GM12873 (cell line): ENCODE data around the gene CERK.

ENCODE experiments used
- TF ChIP-seq, protein P1 (sequence below): IDR thresholded peaks from 2 replicates; pipeline ENCODE4 v1.5.1; 2012; ENCODE audit warnings: low read depth, mild to moderate bottlenecking, moderate library complexity, low read length, control low read depth; ENCODE audit not compliant: insufficient read depth; ENCODE audit errors: missing control alignments

The CERK gene

DNA sequence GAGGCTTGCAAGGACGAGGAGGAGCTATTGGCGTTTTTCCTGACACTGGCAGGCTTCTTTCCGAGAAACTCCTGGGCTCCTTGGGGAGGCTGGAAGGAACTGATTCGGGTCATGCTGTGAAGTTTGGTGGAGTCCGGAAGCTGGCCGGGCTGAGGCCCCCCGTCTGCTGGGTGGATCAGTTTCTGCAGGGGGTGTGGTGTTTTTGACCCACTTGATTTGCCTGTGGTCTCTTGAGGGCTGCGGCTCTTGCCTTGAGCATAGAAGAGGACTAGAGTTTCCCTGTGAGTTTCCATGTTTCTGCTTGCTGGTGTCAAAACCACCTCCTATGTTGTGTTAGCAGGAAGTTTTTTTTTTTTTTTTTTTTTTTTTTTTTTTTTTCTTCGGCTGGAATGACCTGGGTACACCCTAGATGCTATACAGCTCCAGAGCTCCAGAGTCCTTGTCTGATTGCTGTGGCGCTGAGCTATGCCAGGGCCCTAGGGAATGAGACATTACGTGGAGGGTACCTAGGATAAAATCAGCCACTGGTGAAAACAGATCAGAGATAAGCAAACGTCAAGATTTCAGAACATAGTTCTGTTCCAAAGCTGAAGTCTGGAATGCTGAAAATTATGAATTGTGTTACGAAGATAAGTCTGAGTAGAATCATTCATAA, 25.1 kb upstream of the CERK start:
- TF ChIP-seq, protein P1, sequence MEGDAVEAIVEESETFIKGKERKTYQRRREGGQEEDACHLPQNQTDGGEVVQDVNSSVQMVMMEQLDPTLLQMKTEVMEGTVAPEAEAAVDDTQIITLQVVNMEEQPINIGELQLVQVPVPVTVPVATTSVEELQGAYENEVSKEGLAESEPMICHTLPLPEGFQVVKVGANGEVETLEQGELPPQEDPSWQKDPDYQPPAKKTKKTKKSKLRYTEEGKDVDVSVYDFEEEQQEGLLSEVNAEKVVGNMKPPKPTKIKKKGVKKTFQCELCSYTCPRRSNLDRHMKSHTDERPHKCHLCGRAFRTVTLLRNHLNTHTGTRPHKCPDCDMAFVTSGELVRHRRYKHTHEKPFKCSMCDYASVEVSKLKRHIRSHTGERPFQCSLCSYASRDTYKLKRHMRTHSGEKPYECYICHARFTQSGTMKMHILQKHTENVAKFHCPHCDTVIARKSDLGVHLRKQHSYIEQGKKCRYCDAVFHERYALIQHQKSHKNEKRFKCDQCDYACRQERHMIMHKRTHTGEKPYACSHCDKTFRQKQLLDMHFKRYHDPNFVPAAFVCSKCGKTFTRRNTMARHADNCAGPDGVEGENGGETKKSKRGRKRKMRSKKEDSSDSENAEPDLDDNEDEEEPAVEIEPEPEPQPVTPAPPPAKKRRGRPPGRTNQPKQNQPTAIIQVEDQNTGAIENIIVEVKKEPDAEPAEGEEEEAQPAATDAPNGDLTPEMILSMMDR, result no peak

DNA sequence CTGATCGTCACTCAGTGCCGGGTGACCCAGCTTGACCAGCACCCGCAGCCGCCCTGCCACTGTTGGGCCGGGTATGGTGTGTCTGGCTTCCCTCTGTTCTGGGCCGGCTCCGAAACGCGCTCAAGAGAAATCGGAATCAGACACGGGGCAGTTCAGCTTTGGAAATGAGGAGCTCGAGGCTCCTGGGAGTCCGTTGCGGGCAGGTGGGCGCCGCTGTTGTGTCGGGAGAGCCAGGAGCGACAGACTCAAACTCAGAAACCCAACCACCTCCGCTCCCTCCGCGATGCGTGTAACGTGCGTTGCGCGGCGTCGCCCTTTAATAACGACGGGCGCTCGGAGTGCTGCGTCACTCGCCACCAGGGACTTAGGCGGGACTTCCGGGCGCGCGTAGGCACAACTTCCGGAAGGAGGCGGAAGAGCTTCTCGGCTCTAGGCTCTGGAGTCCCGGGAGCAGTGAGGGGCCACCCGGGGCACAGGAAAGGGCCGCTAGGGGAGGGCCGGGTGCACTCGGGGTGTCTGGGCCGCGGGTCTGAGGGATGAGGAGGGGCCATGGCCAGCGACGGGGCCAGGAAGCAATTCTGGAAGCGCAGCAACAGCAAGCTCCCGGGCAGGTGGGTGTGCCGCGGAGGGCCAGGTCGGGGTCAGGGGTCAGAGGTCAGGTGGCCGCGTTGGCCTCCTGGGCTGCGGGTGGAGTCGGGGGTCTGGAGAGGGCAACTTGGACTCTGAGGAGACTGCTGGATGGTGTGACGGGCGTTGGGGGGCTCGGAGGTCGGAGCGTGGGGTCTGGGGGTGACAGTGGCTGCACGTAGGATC, 24.4 kb upstream of the CERK start, which contains the start of gene TBC1D22A:
Gene TBC1D22A (plus strand): TSS at position 413 of the 813 bp plus-strand sequence. CDS start 137 bp downstream, at position 550.
- TF ChIP-seq, protein P1, result no peak

DNA sequence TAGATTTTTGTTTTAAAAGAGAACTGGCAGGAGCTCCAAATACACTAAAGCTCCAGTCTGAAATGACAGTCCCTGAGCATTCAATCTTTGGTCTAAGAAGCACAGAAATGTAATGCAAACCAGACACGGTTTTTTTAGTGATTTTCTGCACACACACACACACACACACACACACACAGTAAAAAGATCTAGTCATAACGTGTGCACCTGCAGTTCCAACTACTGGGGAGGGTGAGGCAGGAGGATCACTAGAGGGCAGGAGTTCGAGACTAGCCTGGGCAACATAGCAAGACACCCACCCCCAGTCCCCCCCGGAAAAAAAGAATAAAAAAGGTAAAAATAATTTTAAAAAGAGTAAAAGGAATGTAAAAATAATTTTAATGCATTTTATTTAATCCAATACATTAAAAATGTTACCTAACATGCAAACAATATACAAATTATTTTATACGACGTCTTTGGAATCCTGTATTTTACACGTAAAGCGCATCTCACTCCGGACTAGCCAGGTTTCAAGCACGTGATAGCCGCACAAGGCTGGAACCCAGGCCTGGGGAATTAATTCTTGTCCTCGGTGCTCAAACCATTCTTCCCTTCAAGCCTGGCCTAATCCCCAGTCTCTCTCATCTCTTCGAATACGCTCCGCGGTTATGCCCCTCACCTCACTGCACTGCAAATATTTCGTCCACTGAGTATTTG, 23.6 kb upstream of the CERK start:
- TF ChIP-seq, protein P1, result no peak

DNA sequence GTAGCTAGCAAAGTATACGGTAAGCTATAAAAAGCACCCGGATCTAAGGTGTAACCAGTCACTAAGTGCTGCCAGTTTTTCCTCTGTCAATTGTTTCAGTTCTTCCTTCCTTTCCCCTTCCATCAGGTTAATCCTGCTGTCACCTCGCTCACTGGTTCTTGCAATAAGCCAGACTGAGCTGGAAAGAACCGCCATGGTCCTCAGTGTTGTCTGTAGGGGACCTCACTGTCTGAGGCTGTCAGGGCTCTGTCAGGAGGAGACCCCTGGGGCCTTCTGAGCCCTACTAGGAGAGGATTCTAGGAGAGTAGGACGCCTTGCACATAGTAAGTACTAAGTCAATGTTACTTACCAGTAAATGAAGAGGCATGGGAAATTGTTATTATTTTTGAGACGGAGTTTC, 23.0 kb upstream of the CERK start:
- TF ChIP-seq, protein P1, result no peak

DNA sequence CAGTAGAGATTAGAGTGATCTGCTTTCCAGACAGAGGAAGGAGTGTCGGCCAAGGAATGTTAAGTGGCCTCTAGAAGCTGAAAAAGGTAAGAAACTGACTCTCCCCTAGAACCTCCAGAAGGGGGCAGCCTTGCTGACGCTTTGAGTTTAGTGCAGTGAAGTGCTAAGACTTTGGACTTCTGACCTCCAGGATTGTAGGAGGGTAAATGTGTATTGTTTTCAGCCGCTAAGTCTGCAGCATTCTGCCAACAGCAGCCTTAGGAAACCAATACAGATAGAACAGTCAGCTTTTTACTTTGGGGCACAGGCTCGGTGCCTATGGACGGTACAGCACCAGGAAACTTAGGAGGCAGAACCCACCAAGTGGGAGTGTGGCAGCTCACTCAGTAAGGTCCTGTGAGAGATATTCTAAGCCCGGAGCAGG, 20.8 kb upstream of the CERK start:
- TF ChIP-seq, protein P1, result peak; percentile 87

DNA sequence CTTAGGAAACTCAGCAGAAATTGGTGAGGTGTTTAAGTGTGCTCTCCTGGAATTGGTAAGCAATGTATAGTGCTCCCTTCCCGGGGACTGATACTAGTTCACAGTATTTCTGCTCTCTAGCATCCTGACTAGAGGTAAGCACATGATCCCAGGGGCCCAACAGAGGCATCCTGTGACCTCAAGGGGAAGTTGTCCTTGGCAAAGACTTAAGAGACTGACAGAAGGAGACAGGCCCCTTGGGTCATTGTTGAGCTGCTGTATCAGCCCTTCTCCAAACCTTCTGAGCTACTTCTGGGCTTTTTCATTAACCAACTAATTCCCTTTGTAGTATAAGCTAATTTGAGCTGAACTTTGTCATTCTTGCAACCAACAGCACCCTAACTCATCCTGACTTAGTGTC, 20.1 kb upstream of the CERK start:
- TF ChIP-seq, protein P1, result no peak

DNA sequence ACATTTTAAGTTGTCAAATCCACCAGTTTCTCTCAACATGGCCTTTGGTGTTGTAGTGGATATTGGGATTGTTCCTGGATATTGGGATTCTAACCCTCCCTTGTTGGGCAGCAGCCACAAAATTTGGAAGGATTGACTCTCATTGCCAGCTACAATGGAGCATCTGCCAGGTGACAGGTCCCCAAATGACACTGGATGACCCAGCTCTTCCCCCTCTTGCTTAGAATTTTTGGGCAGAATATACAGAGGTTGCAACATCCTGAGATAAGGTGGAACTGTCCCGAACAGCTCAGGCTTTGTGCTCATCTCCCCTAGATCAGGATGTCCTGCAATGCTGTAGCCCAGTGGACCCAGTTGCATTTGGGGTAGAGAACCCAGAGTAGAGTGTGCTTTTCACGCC, 19.1 kb upstream of the CERK start:
- TF ChIP-seq, protein P1, result no peak
